Posterior vena cava (tissue), 2 donors: ENCODE results near the gene CDSN. TPM values are rescaled to one million over a fixed set of nuclear protein-coding genes. Genes with fewer than 3 reads are reported as not detected.
"Not testable (repeated sequence)": the region's sequence is repeated elsewhere in the genome, so short reads cannot be mapped to it uniquely, and the experiment has no call there.

ENCODE experiments used
- DNase-seq: peaks from one replicate; pipeline ENCODE4 v3.0.0-alpha.2; 2020; ENCODE audit warnings: low spot score
- intact Hi-C, 2 donors: fragments of 100-400 bp; cut with DNase I; formaldehyde crosslinking; loops; one replicate each; pipeline versions ENCODE4 v1.14.1 to v1.14.2; 2022 to 2023
- total RNA-seq, 2 donors: library from RNA; stranded (reverse); fragmentation: NEBNext Ultra II Directional; extraction: Animal tissue kit (Norgen Biotek cat#: 25700); gene quantifications; one replicate each; pipeline ENCODE4 v1.2.1, GENCODE V29; 2021
- donor health status: DM: yes; HTN: yes; CAD: no.
- donor health status: DM: yes; HTN: yes; CAD: no.

Gene CDSN
- total RNA-seq, 2 donors from 2014 or later, result not detected

- intact Hi-C loops, DNase-seq: not testable (repeated sequence)
Observed at GRCh38 chr6:31067891-31068668, 52.2 kb downstream of the CDSN start.

GRCh38 chr6:31067028-31067427, 53.2 kb downstream of the CDSN start:
- intact Hi-C loops, DNase-seq: not testable (repeated sequence)

- DNase-seq, result no peak
- intact Hi-C loops, result no loop called here
Observed at GRCh38 chr6:31065556-31065955, 54.7 kb downstream of the CDSN start.

Other genes with a start within 250 kb of the CDSN start
- 10 to 100 TPM; 25.2 to 26.0 TPM for gene DDR1, start 235.9 kb downstream of the CDSN start, total RNA-seq
- 10 to 100 TPM; 27.2 to 37.8 TPM for gene GTF2H4, start 212.2 kb downstream of the CDSN start, total RNA-seq
- gene VARS2, start 206.2 kb downstream of the CDSN start, total RNA-seq, result 10 to 100 TPM; 13.8 to 17.8 TPM
- gene SFTA2, start 188.3 kb downstream of the CDSN start, total RNA-seq, result under 1 TPM in 1 of 2 donors, not detected in 1; 0.29 TPM
- gene MUCL3, start 179.5 kb downstream of the CDSN start, total RNA-seq, result not detected
- not detected for gene MUC21, start 136.7 kb downstream of the CDSN start, total RNA-seq
- not detected for gene MUC22, start 110.0 kb downstream of the CDSN start, total RNA-seq
- gene C6orf15, start 7.9 kb downstream of the CDSN start, total RNA-seq, result not detected
- 1 to 10 TPM; 1.9 to 2.1 TPM for gene PSORS1C1, start 5.6 kb downstream of the CDSN start, total RNA-seq
- not detected for gene PSORS1C2, start 18.6 kb upstream of the CDSN start, total RNA-seq
- gene CCHCR1, start 37.4 kb upstream of the CDSN start, total RNA-seq, result 10 to 100 TPM in 1 of 2 donors, 1 to 10 TPM in 1; 9.6 to 13.4 TPM
- gene TCF19, start 38.1 kb upstream of the CDSN start, total RNA-seq, result 1 to 10 TPM; 3.0 to 4.8 TPM
- gene POU5F1, start 50.2 kb upstream of the CDSN start, total RNA-seq, result not detected
- gene HLA-C, start 151.6 kb upstream of the CDSN start, total RNA-seq, result 100 to 1,000 TPM; 410 to 411 TPM
- gene HLA-B, start 236.7 kb upstream of the CDSN start, total RNA-seq, result 100 to 1,000 TPM; 525 to 620 TPM